Tibial nerve (tissue), 3 donors: Measurements from ENCODE around the gene FAHD1.

Experiments used
- POLR2A ChIP-seq, 2 donors: fragments of 450-650 bp; IDR thresholded peaks; one replicate each; pipeline ENCODE4 v1.6.1; 2017; ENCODE audit warnings: antibody characterized with exemption in 2 of 2, mild to moderate bottlenecking in 2 of 2, moderate library complexity in 2 of 2
- TF ChIP-seq, protein P1 (sequence below), 5 experiments: fragments of 200-600 bp in 3 of 5; fragments of 450-650 bp in 2 of 5; sonication (generic) in 3 of 5; IDR thresholded peaks; one replicate each; pipeline ENCODE4 v1.5.1; 2016 to 2019; ENCODE audit warnings: antibody characterized with exemption in 5 of 5, mild to moderate bottlenecking in 3 of 5, moderate library complexity in 2 of 5

DNA sequence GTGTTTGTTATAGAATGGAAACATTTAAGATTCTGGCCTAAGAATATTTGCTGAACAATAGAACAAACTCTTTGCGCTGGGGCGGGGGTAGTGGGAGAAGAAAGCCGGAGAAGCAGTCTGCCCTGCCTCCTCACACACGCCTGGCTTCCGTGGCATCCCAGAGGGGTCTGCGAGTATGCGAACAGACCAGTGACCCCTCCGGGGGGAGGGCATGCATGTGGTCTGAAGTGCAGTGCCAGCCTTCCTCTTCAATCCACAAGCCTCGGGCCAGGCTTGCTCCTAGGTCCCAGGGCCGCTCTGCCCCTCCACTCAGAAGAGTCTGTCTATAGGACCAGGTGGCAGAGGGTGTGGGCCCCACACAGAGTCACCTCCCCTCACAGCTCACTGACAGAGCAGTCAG, 19.4 kb upstream of the FAHD1 start:
- TF ChIP-seq, protein P1, sequence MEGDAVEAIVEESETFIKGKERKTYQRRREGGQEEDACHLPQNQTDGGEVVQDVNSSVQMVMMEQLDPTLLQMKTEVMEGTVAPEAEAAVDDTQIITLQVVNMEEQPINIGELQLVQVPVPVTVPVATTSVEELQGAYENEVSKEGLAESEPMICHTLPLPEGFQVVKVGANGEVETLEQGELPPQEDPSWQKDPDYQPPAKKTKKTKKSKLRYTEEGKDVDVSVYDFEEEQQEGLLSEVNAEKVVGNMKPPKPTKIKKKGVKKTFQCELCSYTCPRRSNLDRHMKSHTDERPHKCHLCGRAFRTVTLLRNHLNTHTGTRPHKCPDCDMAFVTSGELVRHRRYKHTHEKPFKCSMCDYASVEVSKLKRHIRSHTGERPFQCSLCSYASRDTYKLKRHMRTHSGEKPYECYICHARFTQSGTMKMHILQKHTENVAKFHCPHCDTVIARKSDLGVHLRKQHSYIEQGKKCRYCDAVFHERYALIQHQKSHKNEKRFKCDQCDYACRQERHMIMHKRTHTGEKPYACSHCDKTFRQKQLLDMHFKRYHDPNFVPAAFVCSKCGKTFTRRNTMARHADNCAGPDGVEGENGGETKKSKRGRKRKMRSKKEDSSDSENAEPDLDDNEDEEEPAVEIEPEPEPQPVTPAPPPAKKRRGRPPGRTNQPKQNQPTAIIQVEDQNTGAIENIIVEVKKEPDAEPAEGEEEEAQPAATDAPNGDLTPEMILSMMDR (IDR thresholded peaks at IDR 0.05): no peak
- TF ChIP-seq POLR2A (IDR thresholded peaks at IDR 0.05): no peak
